ENCODE results near the gene EDN1.

EDN1 gene

DNA sequence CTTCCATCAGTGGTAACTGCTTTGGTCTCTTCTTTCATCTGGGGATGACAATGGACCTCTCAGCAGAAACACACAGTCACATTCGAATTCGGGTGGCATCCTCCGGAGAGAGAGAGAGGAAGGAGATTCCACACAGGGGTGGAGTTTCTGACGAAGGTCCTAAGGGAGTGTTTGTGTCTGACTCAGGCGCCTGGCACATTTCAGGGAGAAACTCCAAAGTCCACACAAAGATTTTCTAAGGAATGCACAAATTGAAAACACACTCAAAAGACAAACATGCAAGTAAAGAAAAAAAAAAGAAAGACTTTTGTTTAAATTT lies 6.1 kb downstream of the EDN1 start:
- H3K36me3 ChIP-seq (ENCODE audit: control insufficient read depth, insufficient read depth, low read length) = peaks cover 20% of the 10 kb centered on the region; the same call in 1 of the 2 replicates
- H3K27me3 ChIP-seq (ENCODE audit: control insufficient read depth, insufficient read depth, low read length) = peaks cover 6% of the 10 kb centered on the region; the same call in 1 of the 2 replicates
- H3K4me1 ChIP-seq (ENCODE audit: control insufficient read depth, insufficient read depth, low read length) = peaks cover 17% of the 10 kb centered on the region
- no peak overlapping the region for H3K9ac ChIP-seq (ENCODE audit: low read depth, low read length)
- H3K9me3 ChIP-seq (ENCODE audit: control insufficient read depth, insufficient read depth, low read length) = no peaks in the 10 kb centered on the region
- H3K27ac ChIP-seq (ENCODE audit: low read depth, low read length) = no peak overlapping the region
- H3K4me3 ChIP-seq (ENCODE audit: low read depth, low read length) = no peak overlapping the region

DNA sequence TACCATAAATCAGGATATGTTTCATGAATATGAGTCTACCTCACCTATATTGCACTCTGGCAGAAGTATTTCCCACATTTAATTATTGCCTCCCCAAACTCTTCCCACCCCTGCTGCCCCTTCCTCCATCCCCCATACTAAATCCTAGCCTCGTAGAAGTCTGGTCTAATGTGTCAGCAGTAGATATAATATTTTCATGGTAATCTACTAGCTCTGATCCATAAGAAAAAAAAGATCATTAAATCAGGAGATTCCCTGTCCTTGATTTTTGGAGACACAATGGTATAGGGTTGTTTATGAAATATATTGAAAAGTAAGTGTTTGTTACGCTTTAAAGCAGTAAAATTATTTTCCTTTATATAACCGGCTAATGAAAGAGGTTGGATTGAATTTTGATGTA lies 6.4 kb downstream of the EDN1 start:
- Histone ChIP-seq H3K36me3 (ENCODE audit: control insufficient read depth, insufficient read depth, low read length) (peaks cover 20% of the 10 kb centered on the region; the same call in 1 of the 2 replicates), H3K4me3 (ENCODE audit: low read depth, low read length) (no peak overlapping the region), H3K27ac (ENCODE audit: low read depth, low read length) (no peak overlapping the region), H3K9me3 (ENCODE audit: control insufficient read depth, insufficient read depth, low read length) (no peaks in the 10 kb centered on the region), H3K27me3 (ENCODE audit: control insufficient read depth, insufficient read depth, low read length) (peaks cover 2% of the 10 kb centered on the region; the same call in 1 of the 2 replicates), H3K4me1 (ENCODE audit: control insufficient read depth, insufficient read depth, low read length) (peaks cover 13% of the 10 kb centered on the region), H3K9ac (ENCODE audit: low read depth, low read length) (no peak overlapping the region)

DNA sequence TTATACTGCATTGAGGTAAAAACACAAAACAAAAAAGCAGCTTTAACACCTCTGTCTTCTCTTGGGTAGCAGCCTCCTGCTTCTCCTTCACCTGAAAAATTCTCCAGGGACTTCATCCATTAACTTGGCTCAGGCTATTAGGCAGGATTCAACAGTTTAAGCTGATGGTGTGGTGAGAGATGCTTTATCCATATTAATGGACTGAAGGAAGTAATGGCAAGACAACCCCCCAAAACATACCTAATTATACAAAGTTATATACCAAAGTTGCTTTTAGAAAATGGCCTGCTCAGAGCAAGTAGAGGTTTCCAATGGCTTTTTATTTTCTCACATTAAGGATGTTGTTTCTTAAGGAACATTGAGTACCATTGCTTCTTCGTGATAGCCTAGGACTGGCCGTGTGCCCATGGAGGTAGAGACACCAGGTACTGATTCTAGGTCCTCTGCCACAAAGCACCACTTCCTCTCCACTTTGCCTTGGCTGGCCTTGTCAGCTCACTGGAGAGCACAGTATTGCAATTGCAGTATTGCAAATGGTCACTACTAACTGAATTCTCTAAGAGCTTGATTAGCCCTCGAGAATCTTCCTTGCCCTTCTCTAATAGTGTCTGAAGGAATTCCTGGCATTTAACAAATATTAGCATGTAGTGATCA lies 7.3 kb downstream of the EDN1 start:
- H3K4me1 ChIP-seq (ENCODE audit: control insufficient read depth, insufficient read depth, low read length) = peaks cover 5% of the 10 kb centered on the region
- H3K9ac ChIP-seq (ENCODE audit: low read depth, low read length) = no peak overlapping the region
- H3K9me3 ChIP-seq (ENCODE audit: control insufficient read depth, insufficient read depth, low read length) = no peaks in the 10 kb centered on the region
- H3K36me3 ChIP-seq (ENCODE audit: control insufficient read depth, insufficient read depth, low read length) = peaks cover 20% of the 10 kb centered on the region; the same call in 1 of the 2 replicates
- H3K27ac ChIP-seq (ENCODE audit: low read depth, low read length) = no peak overlapping the region
- H3K27me3 ChIP-seq (ENCODE audit: control insufficient read depth, insufficient read depth, low read length) = no peaks in the 10 kb centered on the region
- no peak overlapping the region for H3K4me3 ChIP-seq (ENCODE audit: low read depth, low read length)

DNA sequence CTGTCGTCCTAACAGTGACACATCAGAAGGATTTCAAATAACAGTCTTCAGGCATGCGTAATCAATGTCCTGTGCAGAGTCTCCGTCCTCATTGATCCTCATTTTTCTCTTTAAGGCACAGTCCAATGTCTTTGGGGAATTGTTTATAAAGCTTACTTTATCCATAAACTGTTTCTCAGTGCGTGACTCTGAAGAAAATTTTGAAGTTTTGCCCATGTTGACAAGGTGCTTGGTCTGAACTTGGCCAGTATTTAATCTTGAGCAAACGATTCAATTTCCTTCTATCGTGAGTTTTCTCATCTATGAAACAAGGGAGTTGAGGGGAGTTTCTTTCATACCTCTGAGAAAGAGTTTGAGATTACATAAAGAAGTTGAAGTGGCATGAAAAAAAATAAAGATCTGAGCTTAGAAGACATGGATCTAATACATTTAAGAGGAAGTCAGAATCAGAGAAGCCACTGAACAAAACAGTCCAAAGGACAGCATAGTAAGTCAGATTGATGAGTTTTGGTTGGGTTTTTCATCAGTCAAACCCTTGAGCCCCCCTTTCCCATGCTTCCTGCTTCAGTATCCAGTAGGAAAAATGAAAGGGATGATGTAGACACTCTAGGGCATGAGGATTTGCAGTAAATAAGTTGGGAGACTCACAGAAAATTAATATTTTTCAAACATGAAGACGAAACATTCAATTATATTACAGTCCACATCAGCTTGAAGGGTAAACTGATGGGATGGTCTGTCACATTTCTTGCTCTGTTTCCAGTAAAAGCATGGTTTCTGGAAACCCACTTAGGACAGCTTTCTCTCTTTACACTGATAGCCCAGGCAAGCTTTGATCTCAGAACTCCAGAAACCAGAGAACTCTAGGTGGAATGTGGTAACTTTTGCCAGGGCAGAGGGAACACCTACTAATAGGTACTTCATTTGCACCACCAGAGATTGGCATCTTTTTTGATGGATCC lies 8.1 kb downstream of the EDN1 start:
- no peaks in the 10 kb centered on the region for H3K9me3 ChIP-seq (ENCODE audit: control insufficient read depth, insufficient read depth, low read length)
- no peak overlapping the region for H3K9ac ChIP-seq (ENCODE audit: low read depth, low read length)
- no peak overlapping the region for H3K27ac ChIP-seq (ENCODE audit: low read depth, low read length)
- no peak overlapping the region for H3K4me3 ChIP-seq (ENCODE audit: low read depth, low read length)
- H3K36me3 ChIP-seq (ENCODE audit: control insufficient read depth, insufficient read depth, low read length) = peaks cover 16% of the 10 kb centered on the region; the same call in 1 of the 2 replicates
- peaks cover 5% of the 10 kb centered on the region; the same call in 1 of the 2 replicates for H3K4me1 ChIP-seq (ENCODE audit: control insufficient read depth, insufficient read depth, low read length)
- H3K27me3 ChIP-seq (ENCODE audit: control insufficient read depth, insufficient read depth, low read length) = no peaks in the 10 kb centered on the region

DNA sequence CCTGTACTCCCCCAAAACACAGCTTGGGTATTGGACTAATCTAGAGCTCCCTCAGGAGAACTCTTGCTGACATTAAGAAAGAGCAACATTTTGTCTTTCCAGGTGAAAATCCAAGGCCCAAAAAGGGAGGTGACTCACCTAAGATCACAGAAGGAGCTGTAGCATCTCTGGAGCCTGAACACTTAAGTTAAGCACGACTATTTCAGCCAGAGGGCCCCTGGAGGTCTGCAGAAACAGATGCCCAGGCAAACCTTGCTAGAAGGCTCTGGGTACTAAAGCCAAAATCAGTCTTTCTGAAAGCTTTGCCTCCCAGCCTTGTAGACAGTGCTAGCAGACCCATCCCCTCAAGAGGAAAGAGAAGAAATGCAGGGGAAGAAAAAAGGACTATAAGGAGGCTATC lies 8.8 kb downstream of the EDN1 start:
- Histone ChIP-seq H3K36me3 (ENCODE audit: control insufficient read depth, insufficient read depth, low read length) (peaks cover 10% of the 10 kb centered on the region; the same call in 1 of the 2 replicates), H3K27me3 (ENCODE audit: control insufficient read depth, insufficient read depth, low read length) (no peaks in the 10 kb centered on the region), H3K27ac (ENCODE audit: low read depth, low read length) (no peak overlapping the region), H3K9ac (ENCODE audit: low read depth, low read length) (no peak overlapping the region), H3K4me1 (ENCODE audit: control insufficient read depth, insufficient read depth, low read length) (peaks cover 5% of the 10 kb centered on the region; the same call in 1 of the 2 replicates), H3K9me3 (ENCODE audit: control insufficient read depth, insufficient read depth, low read length) (no peaks in the 10 kb centered on the region), H3K4me3 (ENCODE audit: low read depth, low read length) (no peak overlapping the region)

DNA sequence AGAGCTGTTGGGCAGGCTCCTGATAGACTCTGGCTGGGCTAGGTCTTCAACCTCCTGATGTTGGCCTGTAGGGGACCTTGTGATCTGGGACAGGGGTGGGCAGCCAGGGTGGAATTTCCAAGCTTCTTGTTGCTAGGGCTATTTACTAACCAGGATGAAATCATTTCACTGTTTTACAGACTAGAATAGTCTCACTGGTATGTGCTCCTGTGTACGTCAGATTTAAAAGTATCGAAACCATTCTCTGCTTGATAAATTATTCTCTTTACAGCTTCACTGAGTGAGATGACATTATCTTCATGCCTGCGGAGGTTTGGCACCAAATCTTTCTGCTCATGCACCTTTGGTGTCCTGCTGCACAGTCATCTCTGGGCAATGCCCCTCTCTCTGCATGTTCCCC lies 10.9 kb downstream of the EDN1 start:
- H3K4me3 ChIP-seq (ENCODE audit: low read depth, low read length) = no peak overlapping the region
- H3K9me3 ChIP-seq (ENCODE audit: control insufficient read depth, insufficient read depth, low read length) = no peaks in the 10 kb centered on the region
- no peak overlapping the region for H3K9ac ChIP-seq (ENCODE audit: low read depth, low read length)
- peaks cover 3% of the 10 kb centered on the region; the same call in 1 of the 2 replicates for H3K4me1 ChIP-seq (ENCODE audit: control insufficient read depth, insufficient read depth, low read length)
- H3K36me3 ChIP-seq (ENCODE audit: control insufficient read depth, insufficient read depth, low read length) = no peaks in the 10 kb centered on the region; the same call in 1 of the 2 replicates
- H3K27me3 ChIP-seq (ENCODE audit: control insufficient read depth, insufficient read depth, low read length) = no peaks in the 10 kb centered on the region
- H3K27ac ChIP-seq (ENCODE audit: low read depth, low read length) = no peak overlapping the region

DNA sequence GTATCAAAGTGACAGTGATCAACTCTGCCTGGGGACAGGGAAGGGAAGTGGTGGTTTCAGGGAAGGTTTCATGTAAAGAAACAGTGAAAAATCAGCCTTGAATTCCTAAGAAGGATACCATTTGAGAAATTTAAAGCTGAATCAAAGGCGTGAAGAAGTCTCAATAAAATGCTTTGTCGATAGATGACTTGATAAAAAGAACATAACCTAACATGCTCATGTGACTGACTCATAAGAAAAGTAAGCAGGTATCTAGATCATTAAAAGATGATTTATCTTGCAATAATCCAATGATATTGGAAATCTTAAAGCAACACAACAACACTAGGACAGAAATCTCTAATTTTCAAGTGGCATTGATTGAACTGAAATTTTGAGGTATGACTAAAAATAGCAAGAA lies 14.3 kb downstream of the EDN1 start:
- no peak overlapping the region for H3K4me3 ChIP-seq (ENCODE audit: low read depth, low read length)
- no peaks in the 10 kb centered on the region for H3K27me3 ChIP-seq (ENCODE audit: control insufficient read depth, insufficient read depth, low read length)
- no peak overlapping the region for H3K27ac ChIP-seq (ENCODE audit: low read depth, low read length)
- H3K36me3 ChIP-seq (ENCODE audit: control insufficient read depth, insufficient read depth, low read length) = no peaks in the 10 kb centered on the region
- no peaks in the 10 kb centered on the region for H3K4me1 ChIP-seq (ENCODE audit: control insufficient read depth, insufficient read depth, low read length)
- H3K9ac ChIP-seq (ENCODE audit: low read depth, low read length) = no peak overlapping the region
- H3K9me3 ChIP-seq (ENCODE audit: control insufficient read depth, insufficient read depth, low read length) = no peaks in the 10 kb centered on the region

DNA sequence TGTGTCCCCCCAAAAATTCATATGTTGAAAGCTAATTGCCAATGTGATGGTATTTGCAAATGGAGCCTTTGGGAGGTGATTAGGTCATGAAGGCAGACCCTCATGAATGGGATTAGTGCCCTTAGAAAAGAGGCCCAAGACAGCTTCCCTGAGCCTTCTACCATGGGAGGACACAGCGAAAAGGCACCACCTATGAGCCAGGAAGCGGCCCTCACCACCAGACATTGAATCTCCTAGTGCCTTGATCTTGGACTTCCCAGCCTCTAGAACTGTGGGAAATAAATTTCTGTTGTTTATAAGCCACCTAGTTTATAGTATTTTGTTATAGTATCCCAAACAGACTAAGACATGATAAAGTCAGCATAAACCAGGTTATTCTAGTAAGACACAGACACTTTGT lies 18.9 kb downstream of the EDN1 start:
- H3K4me3 ChIP-seq (ENCODE audit: low read depth, low read length) = no peak overlapping the region
- no peaks in the 10 kb centered on the region for H3K36me3 ChIP-seq (ENCODE audit: control insufficient read depth, insufficient read depth, low read length)
- H3K27ac ChIP-seq (ENCODE audit: low read depth, low read length) = no peak overlapping the region

DNA sequence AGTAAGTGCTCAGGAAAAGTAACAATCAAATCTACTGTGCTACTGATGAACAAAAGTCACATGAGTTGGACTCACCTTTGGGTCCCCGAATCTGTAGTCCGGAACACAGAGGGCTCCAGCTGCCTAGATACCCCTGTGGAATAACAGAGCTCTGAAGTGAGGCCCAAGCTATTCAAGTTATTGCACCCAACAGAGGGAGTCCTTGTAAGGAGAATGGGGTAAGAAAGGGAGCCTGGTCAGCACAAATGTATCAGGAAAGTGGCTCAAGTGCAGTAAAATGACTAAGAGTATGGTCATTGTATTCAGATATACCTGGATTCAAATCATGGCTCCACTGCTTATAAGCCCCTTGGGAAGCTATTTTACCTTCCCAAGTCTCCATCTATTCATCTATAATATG lies 20.9 kb downstream of the EDN1 start:
- no peak overlapping the region for H3K9ac ChIP-seq (ENCODE audit: low read depth, low read length)
- H3K27me3 ChIP-seq (ENCODE audit: control insufficient read depth, insufficient read depth, low read length) = no peaks in the 10 kb centered on the region
- H3K36me3 ChIP-seq (ENCODE audit: control insufficient read depth, insufficient read depth, low read length) = no peaks in the 10 kb centered on the region
- H3K27ac ChIP-seq (ENCODE audit: low read depth, low read length) = no peak overlapping the region
- H3K9me3 ChIP-seq (ENCODE audit: control insufficient read depth, insufficient read depth, low read length) = no peaks in the 10 kb centered on the region
- no peaks in the 10 kb centered on the region for H3K4me1 ChIP-seq (ENCODE audit: control insufficient read depth, insufficient read depth, low read length)
- H3K4me3 ChIP-seq (ENCODE audit: low read depth, low read length) = no peak overlapping the region

More for the DNA sequence above, 18.9 kb downstream of the EDN1 start:
- H3K9me3 ChIP-seq (ENCODE audit: control insufficient read depth, insufficient read depth, low read length) = no peaks in the 10 kb centered on the region
- H3K9ac ChIP-seq (ENCODE audit: low read depth, low read length) = no peak overlapping the region
- H3K27me3 ChIP-seq (ENCODE audit: control insufficient read depth, insufficient read depth, low read length) = no peaks in the 10 kb centered on the region
- no peaks in the 10 kb centered on the region for H3K4me1 ChIP-seq (ENCODE audit: control insufficient read depth, insufficient read depth, low read length)

DNA sequence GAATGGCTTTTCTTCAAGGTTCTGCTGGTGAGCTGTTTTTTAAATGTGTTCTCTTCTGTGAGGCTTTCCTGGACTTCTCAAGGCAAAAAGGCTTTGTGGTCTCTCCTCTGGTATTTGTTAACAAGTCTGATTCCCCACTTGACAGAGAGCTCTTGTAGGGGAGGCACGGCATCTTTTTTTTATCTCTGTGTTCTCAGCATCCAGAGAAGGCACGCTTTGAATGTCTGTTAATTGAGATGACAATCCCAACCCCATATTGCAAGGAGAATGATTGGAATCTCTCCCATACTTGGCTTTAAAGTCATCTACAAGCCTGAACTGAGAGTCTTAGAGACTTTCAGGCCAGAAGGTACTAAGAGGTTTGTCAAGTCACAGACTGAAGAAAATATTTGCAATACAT lies 22.6 kb downstream of the EDN1 start:
- Histone ChIP-seq H3K27me3 (ENCODE audit: control insufficient read depth, insufficient read depth, low read length) (no peaks in the 10 kb centered on the region), H3K9ac (ENCODE audit: low read depth, low read length) (no peak overlapping the region), H3K4me3 (ENCODE audit: low read depth, low read length) (no peak overlapping the region), H3K36me3 (ENCODE audit: control insufficient read depth, insufficient read depth, low read length) (no peaks in the 10 kb centered on the region), H3K27ac (ENCODE audit: low read depth, low read length) (no peak overlapping the region), H3K4me1 (ENCODE audit: control insufficient read depth, insufficient read depth, low read length) (no peaks in the 10 kb centered on the region), H3K9me3 (ENCODE audit: control insufficient read depth, insufficient read depth, low read length) (no peaks in the 10 kb centered on the region)

All from HUES48 (cell line).